ENCODE data around the gene ACTN3. TPM values are rescaled to one million over a fixed set of nuclear protein-coding genes. Genes with fewer than 3 reads are reported as not detected.

Gene ACTN3
- total and polyA plus RNA-seq, 2 experiments from 2014 or later: 6.3 to 7.3 TPM

GRCh38 chr11:66542362-66542761, 4.3 kb upstream of the ACTN3 start (continued):
- TF ChIP-seq ETS1 (IDR thresholded peaks at IDR 0.05): no peak
- no peak for TF ChIP-seq CTCF (conservative IDR thresholded peaks at IDR 0.05; ENCODE audit: low read depth in 2 of 2)
- no peak for TF ChIP-seq POLR2AphosphoS5 (IDR thresholded peaks at IDR 0.05; ENCODE audit: low read depth)

GRCh38 chr11:66543263-66544107, 3.2 kb upstream of the ACTN3 start:
- Histone ChIP-seq H4K20me1 (replicated peaks; ENCODE audit: insufficient read depth) (peaks cover 4% of the 10 kb centered on the region; the same call in 1 of the 2 replicates), H3K27me3 (ENCODE audit: insufficient read depth) (no peaks in the 10 kb centered on the region), H3K9me2 (ENCODE audit: insufficient read depth) (no peaks in the 10 kb centered on the region), H3K4me3 (no peak overlapping the region), H3K27ac (ENCODE audit: low read depth) (no peak overlapping the region), H3F3A (replicated peaks; ENCODE audit: low read depth) (0 out of 2 replicates have a peak, but pooled peaks cover 7% of the 10 kb centered on the region), H3K36me3 (ENCODE audit: insufficient read depth) (no peaks in the 10 kb centered on the region), H3K4me1 (ENCODE audit: insufficient read depth) (peaks cover 26% of the 10 kb centered on the region), H3K79me2 (replicated peaks; ENCODE audit: insufficient read depth) (peaks cover 4% of the 10 kb centered on the region; the same call in 1 of the 2 replicates), H2AFZ (peak overlapping the region; percentile 81), H3K4me2 (peak overlapping the region; percentile 69; the same call in 1 of the 2 replicates)
- no peak overlapping the region for H3K27ac Mint-ChIP-seq
- ATAC-seq (peak; percentile 6), DNase-seq (ENCODE audit: low spot score) (peak; percentile 80)
- H3K4me3 Mint-ChIP-seq: peak overlapping the region; percentile 5; the same call in 1 of the 3 replicates
- H3K36me3 Mint-ChIP-seq (ENCODE audit: low read depth): no peaks in the 10 kb centered on the region; the same call in 2 of the 3 replicates
- no peaks in the 10 kb centered on the region; the same call in 1 of the 3 replicates for H3K9me3 Mint-ChIP-seq
- H3K27me3 Mint-ChIP-seq (ENCODE audit: insufficient read depth, low read depth, poor library complexity): peaks cover 19% of the 10 kb centered on the region
- H3K4me1 Mint-ChIP-seq: peaks cover 36% of the 10 kb centered on the region
- TF ChIP-seq ZNF331 (CRISPR knock-in tag; IDR thresholded peaks at IDR 0.05; ENCODE audit: low read depth) (no peak), STAT1 (IDR thresholded peaks at IDR 0.05; ENCODE audit: unreplicated experiment) (no peak), NANOG (IDR thresholded peaks at IDR 0.05; ENCODE audit: borderline replicate concordance) (no peak), REST (IDR thresholded peaks at IDR 0.05; ENCODE audit: unreplicated experiment) (no peak), ZNF462 (CRISPR knock-in tag; IDR thresholded peaks at IDR 0.05) (no peak), CREB1 (CRISPR knock-in tag; IDR thresholded peaks at IDR 0.05; ENCODE audit: low read depth) (no peak)

Data from GM23338 (cell line).